ENCODE measurements around the gene CENATAC. TPM values are rescaled to one million over a fixed set of nuclear protein-coding genes. Genes with fewer than 3 reads are reported as not detected.
"Not testable (repeated sequence)": the region's sequence is repeated elsewhere in the genome, so short reads cannot be mapped to it uniquely, and the experiment has no call there.

Gene CENATAC
- total RNA-seq, 1 donor from 2014 or later = 36.4 TPM

DNA sequence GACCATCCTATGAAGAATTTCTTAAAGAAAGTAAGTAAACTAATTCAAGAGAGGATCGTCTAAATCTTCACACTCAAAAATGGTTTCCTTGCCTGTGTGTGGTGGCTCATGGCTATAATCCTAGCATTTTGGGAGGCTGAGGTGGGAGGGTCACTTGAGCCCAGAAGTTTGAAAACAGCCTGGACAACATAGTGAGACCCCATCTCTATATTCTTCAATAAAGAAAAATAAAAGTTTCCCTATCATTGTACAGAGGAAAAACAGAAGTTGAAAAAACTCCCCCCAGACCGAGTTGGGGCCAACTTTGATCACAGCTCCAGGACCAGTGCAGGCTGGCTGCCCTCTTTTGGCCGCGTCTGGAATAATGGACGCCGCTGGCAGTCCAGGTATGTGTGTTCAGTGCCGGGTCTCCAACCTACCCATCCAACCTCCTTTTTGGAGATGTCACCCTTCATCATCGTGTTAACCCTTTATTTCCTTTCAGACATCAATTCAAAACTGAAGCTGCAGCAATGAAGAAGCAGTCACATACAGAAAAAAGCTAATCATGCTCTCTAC lies 17.2 kb downstream of the CENATAC start:
- peaks cover 46% of the 10 kb centered on the region for H3K36me3 Mint-ChIP-seq
- H3K4me3 Mint-ChIP-seq = peak overlapping the region; percentile 53
- no peaks in the 10 kb centered on the region for H3K9me3 Mint-ChIP-seq
- peak; percentile 19 for TF ChIP-seq CTCF (conservative IDR thresholded peaks at IDR 0.05)
- H3K27me3 Mint-ChIP-seq = no peaks in the 10 kb centered on the region
- peaks cover 14% of the 10 kb centered on the region for H3K4me1 Mint-ChIP-seq (ENCODE audit: unreplicated experiment)
- no peak for DNase-seq (ENCODE audit: extremely low spot score, unreplicated experiment)
- H3K27ac Mint-ChIP-seq = peak overlapping the region; percentile 40

GRCh38 chr11:119016216-119017009 lies 18.5 kb downstream of the CENATAC start:
- Mint-ChIP-seq H3K4me1 (ENCODE audit: unreplicated experiment) (peaks cover 16% of the 10 kb centered on the region), H3K4me3 (peak overlapping the region; percentile 100), H3K36me3 (peaks cover 40% of the 10 kb centered on the region), H3K9me3 (no peaks in the 10 kb centered on the region), H3K27me3 (no peaks in the 10 kb centered on the region), H3K27ac (peak overlapping the region; percentile 40)
- TF ChIP-seq CTCF (conservative IDR thresholded peaks at IDR 0.05) = no peak
- DNase-seq (ENCODE audit: extremely low spot score, unreplicated experiment) = no peak

DNA sequence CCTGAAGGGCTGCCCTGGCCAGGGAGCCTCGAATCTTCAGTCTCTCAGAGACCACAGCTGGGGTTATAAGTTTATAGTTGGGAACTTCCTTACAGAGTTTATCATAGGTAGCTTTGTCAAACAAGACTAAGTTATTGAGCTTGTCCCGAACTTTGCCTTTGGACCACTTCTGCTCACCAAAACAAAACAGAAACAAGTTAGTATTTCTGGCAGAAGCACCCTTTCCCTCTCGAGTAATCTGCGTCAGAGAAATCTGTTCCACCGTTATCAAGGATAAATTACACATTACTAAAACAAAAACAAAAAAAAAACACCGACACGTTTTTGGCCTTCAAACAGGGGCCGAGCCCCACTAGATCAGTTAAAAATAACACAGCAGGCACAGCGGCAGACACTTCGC lies 19.4 kb downstream of the CENATAC start:
- H3K4me1 Mint-ChIP-seq (ENCODE audit: unreplicated experiment) = peaks cover 16% of the 10 kb centered on the region
- peaks cover 37% of the 10 kb centered on the region for H3K36me3 Mint-ChIP-seq
- H3K9me3 Mint-ChIP-seq; DNase-seq (ENCODE audit: extremely low spot score, unreplicated experiment); H3K27me3 Mint-ChIP-seq: not testable (repeated sequence)
- H3K4me3 Mint-ChIP-seq = peak overlapping the region; percentile 100
- peak overlapping the region; percentile 99 for H3K27ac Mint-ChIP-seq

- no peaks in the 10 kb centered on the region for H3K9me3 Mint-ChIP-seq
- no peak for TF ChIP-seq CTCF (conservative IDR thresholded peaks at IDR 0.05)
- peak; percentile 93 for DNase-seq (ENCODE audit: extremely low spot score, unreplicated experiment)
- peaks cover 17% of the 10 kb centered on the region for H3K4me1 Mint-ChIP-seq (ENCODE audit: unreplicated experiment)
- H3K4me3 Mint-ChIP-seq = peak within 1 kb of the TSS; percentile 100
- peaks cover 31% of the 10 kb centered on the region for H3K36me3 Mint-ChIP-seq
- H3K27me3 Mint-ChIP-seq = no peaks in the 10 kb centered on the region
- peak within 1 kb of the TSS; percentile 99 for H3K27ac Mint-ChIP-seq
Observed at GRCh38 chr11:119018074-119018938, 20.4 kb downstream of the CENATAC start, which contains the start of the genes RPS25 and TRAPPC4. RPS25 (minus strand) TSS chr11:119018343; CDS start chr11:119018284, 59 bp downstream. TRAPPC4 (plus strand) TSS chr11:119018766; CDS start chr11:119018796, 30 bp downstream.

DNA sequence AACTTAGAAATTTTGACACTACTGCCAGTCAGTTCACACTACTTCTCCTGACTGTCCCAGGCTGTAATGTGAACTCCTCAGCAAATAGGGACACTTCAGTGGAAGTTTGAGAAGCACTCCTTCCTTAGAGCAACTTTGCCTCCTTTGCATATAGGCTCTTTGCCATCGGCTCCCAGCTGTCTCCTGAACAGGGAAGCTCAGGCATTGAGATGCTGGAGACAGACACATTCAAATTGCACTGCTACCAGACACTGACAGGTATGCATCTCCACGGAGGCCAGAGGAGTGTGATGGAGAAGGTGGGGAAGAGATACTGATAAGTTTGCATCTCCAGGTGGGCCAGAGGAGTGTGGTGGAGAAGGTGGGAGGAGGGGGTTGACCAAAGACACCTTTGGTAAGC lies 22.1 kb downstream of the CENATAC start:
- Mint-ChIP-seq H3K36me3 (peaks cover 27% of the 10 kb centered on the region), H3K27ac (peak overlapping the region; percentile 99), H3K4me1 (ENCODE audit: unreplicated experiment) (peaks cover 21% of the 10 kb centered on the region), H3K9me3 (no peaks in the 10 kb centered on the region), H3K27me3 (no peaks in the 10 kb centered on the region), H3K4me3 (peak overlapping the region; percentile 100)
- no peak for TF ChIP-seq CTCF (conservative IDR thresholded peaks at IDR 0.05)
- no peak for DNase-seq (ENCODE audit: extremely low spot score, unreplicated experiment)

Measured in type B pancreatic cell (in vitro differentiated cells).